Stimulated activated naive CD4-positive, alpha-beta T cell (primary cell): ENCODE data around the gene TRAPPC2L.

Source experiments
- DNase-seq, 6 experiments: peaks; one replicate each; lab custom pipeline; 2025; lab: John Stamatoyannopoulos, UW

TRAPPC2L gene

GRCh38 chr16:88859381-88860091 is 2.6 kb downstream of the TRAPPC2L start:
- no peak for DNase-seq

GRCh38 chr16:88861359-88861758 is 4.4 kb downstream of the TRAPPC2L start:
- no peak for DNase-seq

GRCh38 chr16:88862968-88863367 is 6.0 kb downstream of the TRAPPC2L start:
- no peak for DNase-seq

GRCh38 chr16:88863426-88863825 is 6.5 kb downstream of the TRAPPC2L start:
- no peak for DNase-seq

- no peak for DNase-seq
Observed at GRCh38 chr16:88864099-88864498, 7.2 kb downstream of the TRAPPC2L start.

- DNase-seq, result no peak
Observed at GRCh38 chr16:88864521-88864920, 7.6 kb downstream of the TRAPPC2L start.

- DNase-seq, result no peak
Observed at GRCh38 chr16:88865310-88865709, 8.4 kb downstream of the TRAPPC2L start.

- DNase-seq, result no peak
Observed at GRCh38 chr16:88865742-88866141, 8.8 kb downstream of the TRAPPC2L start.

- no peak for DNase-seq
Observed at GRCh38 chr16:88866151-88866920, 9.4 kb downstream of the TRAPPC2L start, which contains the start of gene PABPN1L. PABPN1L (minus strand) TSS chr16:88866660; CDS start chr16:88866606, 54 bp downstream.

GRCh38 chr16:88867581-88868246 is 10.8 kb downstream of the TRAPPC2L start:
- no peak for DNase-seq

- no peak for DNase-seq
Observed at GRCh38 chr16:88868974-88869672, 12.2 kb downstream of the TRAPPC2L start.

- DNase-seq, result no peak
Observed at GRCh38 chr16:88869673-88869980, 12.7 kb downstream of the TRAPPC2L start.

GRCh38 chr16:88870608-88871348 is 13.9 kb downstream of the TRAPPC2L start:
- DNase-seq, result no peak

- no peak for DNase-seq
Observed at GRCh38 chr16:88871349-88871702, 14.4 kb downstream of the TRAPPC2L start.

GRCh38 chr16:88871730-88872416 is 14.9 kb downstream of the TRAPPC2L start:
- no peak for DNase-seq

GRCh38 chr16:88872650-88873331 is 15.9 kb downstream of the TRAPPC2L start:
- DNase-seq, result no peak

- no peak for DNase-seq
Observed at GRCh38 chr16:88874938-88875599, 18.1 kb downstream of the TRAPPC2L start.

GRCh38 chr16:88875703-88876234 is 18.8 kb downstream of the TRAPPC2L start:
- DNase-seq, result no peak

GRCh38 chr16:88876942-88877526 is 20.1 kb downstream of the TRAPPC2L start:
- no peak for DNase-seq
